Activated CD4-positive, CD25-positive, alpha-beta regulatory T cell treated with anti-CD3 and anti-CD28 coated beads, Interleukin-2, amount 50 U/mL, for 24 hours (primary cell): ENCODE data around the gene FOXG1.

Experiments used
- ATAC-seq, 2 donors: fragments of 150-1000 bp; cut with Tn5 transposase; one replicate each; pipeline ENCODE4 v1.10.0; 2021; ENCODE audit warnings: mild to moderate bottlenecking in 1 of 2, moderate library complexity in 1 of 2

Gene FOXG1

GRCh38 chr14:28777471-28778137 is 11.0 kb downstream of the FOXG1 start:
- no peak for ATAC-seq

GRCh38 chr14:28778138-28779117 is 11.8 kb downstream of the FOXG1 start:
- ATAC-seq, result no peak

- no peak for ATAC-seq
These were observed 12.9 kb downstream of the FOXG1 start for GRCh38 chr14:28779456-28779855.

DNA sequence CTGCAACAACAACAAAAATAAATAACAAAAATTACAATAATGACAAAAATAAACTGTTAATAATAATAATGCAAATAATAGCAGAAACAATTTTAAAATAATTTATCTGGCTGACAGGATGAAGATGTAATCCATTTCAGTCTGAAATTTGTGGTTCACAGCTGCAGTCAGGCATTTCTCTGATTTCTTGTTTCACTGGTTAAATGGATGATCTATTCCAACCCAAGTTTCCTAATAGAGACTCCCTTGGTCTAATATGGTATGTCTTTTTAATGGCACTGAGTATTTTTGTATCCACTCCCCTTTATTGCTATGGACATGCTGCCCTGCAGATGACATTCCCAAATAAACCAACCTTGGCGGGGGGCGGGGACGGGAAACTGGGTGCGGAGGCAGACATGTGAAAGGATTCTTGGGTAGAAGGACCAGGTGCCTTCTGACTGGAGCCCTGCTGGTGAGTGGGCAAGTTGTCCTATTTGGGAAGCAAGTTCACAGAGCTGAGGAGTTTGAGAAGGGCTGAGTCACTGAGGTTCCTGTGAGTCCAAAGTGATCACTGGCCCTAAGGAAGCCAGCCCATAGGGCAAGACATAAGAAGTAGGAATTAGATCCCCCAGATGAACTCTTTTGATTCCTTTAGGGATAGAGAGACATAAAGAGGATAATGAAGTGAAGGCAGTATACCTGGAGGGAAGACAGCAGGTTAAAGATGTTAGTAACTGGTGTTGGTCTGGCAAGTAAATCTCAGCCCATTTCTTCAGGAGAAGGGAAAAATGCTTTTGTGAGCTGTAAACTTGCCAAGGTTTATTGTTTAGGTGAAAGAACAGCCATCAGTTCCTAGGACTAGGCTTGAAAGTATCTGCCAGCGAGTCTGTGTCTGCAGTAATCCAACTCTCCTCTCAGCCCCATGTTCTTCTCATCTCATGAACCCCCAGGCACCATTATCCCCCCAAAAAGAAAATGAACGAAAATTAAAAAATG is 14.5 kb downstream of the FOXG1 start:
- no peak for ATAC-seq

DNA sequence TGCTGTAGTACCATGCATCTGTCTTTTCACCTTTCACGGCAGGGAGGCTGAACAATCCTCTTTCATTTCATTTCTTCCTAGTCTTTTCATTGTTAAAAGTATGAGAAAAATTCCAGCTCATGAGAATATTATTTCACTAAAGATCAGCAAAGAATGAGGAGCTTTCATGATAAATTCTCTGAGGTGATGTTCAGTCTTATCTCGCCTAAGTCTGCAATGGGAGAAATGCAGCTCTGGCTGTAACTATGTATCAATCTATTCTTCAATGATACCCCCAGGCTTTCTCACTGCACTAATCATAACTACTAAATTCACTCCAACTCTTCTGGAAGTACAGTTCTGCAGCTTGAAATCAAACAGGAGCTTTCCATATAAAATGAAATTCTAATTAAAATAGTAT is 15.7 kb downstream of the FOXG1 start:
- no peak for ATAC-seq

- ATAC-seq, result no peak
These were observed 17.1 kb downstream of the FOXG1 start for GRCh38 chr14:28783664-28784063.

DNA sequence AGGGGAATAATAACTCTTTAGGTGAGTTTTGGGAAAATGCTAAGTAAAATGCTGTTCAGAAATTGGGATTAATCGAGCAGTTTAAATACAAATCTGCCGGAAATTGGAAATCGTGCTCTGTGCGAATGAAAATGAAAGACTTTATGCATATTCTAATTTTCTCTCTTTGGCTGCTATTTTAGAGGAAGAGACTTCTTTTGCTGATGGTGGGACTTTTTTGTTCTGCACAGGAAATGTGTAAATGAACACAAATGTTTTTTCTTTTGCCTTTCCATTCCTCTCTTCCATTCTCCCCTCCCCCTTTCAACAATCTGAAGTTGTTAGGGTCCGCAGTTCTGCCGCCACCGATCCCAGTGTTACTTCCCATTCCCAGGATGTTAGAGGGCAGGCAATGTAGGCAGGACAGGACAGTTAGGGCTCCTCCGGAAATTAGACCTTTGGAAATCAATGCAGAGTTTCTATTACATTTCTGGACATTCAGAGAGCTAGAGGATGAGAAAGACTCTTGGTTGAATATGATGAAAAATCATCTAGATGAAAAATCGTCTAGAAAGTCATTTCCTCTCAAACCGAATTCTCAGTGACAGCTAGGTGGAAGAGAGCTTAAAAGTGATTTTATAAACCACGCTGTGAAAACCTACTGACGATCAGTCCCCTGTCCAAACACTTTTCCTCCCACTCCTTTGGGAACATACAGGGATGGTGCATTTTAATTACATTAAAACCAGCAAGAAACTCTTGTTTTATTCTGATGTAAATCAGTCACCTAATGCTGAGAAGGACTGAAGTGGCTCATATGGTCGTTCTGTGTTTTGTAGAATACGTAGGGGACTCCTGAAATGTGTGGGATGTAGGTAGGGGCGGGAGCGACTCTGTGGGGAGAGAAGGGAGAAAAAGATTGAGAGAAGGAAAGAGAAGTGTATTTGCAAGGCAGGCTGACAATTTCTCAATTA is 17.8 kb downstream of the FOXG1 start:
- no peak for ATAC-seq

- ATAC-seq, result no peak
These were observed 18.7 kb downstream of the FOXG1 start for GRCh38 chr14:28785096-28785952.

DNA sequence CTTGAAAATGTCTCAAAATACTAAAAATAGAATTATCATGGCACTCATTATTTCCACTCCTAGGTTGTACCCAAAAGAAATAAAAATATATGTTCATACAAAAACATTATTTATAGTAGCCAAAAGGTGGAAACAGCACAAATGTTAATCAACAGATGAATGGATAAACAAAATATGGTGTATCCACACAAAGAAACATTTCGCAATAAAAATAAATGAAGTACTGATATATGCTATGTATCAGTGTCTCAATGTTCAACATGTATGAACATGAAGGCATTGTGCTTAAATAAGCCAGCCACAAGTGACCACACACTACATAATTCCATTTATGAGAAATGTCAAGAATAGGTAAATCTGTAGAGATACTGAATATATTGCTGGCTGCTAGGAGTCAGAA is 40.9 kb downstream of the FOXG1 start:
- ATAC-seq, result no peak

GRCh38 chr14:28813810-28814209 is 47.2 kb downstream of the FOXG1 start:
- ATAC-seq, result no peak
